GM10266 (cell line): ENCODE data around the gene CPEB4.

Experiments used
- DNase-seq: peaks from one replicate; pipeline ENCODE4 v3.0.0; 2012; ENCODE audit errors: extremely low spot score
- TF ChIP-seq, protein P1 (sequence below): IDR thresholded peaks from 2 replicates; pipeline ENCODE4 v1.5.1; 2012; ENCODE audit warnings: mild to moderate bottlenecking, low read depth; ENCODE audit not compliant: control insufficient read depth, insufficient read depth; ENCODE audit errors: missing control alignments

Gene CPEB4

DNA sequence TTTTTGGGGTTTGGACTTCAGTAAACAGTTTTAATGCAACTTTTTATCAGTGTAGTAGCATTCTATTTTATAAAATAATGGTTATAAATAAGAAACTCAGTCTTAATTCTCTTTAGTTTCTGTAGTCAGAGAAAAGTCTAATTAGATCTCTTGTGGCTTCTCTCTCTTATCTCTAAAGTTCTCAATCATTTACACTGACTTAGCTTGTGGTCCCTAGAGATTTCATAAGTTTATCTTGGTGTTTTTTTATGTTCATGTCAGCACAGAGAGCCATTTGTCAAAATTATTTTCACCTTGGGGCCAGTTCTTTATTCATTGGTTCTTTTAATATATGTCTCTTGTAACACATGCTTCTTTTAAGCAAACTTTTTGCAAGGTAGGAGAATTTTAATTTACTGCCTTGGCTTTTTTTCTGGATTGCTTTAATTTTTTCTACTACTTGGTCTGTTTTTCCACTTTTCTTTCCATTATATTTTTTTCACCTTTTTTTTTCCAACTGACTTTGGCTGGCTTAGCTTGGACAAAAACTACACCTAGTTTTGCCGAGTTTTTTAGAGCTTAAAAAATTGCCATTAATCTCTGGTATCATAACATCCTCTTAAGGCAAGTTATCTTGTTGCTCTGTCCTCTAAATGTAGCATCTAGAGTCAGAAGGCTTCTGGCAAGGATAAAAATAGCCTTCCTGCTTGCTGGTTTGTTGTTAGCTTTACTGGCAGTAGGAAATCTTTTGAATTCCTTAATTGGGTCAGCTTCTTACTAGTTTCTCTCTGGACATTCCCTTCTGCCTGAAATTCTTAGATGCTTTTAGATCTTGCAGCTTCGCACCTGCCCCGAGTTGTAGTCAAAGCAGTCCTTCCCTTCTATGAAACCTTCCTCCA, 35.3 kb downstream of the CPEB4 start:
- TF ChIP-seq, protein P1, sequence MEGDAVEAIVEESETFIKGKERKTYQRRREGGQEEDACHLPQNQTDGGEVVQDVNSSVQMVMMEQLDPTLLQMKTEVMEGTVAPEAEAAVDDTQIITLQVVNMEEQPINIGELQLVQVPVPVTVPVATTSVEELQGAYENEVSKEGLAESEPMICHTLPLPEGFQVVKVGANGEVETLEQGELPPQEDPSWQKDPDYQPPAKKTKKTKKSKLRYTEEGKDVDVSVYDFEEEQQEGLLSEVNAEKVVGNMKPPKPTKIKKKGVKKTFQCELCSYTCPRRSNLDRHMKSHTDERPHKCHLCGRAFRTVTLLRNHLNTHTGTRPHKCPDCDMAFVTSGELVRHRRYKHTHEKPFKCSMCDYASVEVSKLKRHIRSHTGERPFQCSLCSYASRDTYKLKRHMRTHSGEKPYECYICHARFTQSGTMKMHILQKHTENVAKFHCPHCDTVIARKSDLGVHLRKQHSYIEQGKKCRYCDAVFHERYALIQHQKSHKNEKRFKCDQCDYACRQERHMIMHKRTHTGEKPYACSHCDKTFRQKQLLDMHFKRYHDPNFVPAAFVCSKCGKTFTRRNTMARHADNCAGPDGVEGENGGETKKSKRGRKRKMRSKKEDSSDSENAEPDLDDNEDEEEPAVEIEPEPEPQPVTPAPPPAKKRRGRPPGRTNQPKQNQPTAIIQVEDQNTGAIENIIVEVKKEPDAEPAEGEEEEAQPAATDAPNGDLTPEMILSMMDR = no peak
- DNase-seq = no peak

DNA sequence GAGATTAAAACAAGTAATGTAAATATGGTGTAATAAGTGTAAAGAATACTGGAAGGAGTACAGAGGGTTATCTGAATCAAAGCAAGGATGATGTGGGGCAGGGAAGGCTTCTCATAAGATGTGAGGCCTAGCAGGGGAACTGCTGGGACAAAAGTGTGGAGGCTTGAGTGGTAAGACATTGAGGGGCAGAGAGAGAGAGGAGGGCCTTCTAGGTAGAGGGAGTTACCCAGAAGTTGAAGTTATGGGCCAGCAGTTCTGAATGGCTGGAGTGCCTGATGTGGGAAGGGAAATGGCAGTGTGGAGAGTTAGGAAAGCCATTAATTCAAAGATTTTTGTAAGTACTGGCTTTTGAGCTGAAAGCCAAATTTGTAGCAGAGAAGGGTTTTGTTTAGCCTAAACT, 36.8 kb downstream of the CPEB4 start:
- TF ChIP-seq, protein P1 = no peak
- no peak for DNase-seq

DNA sequence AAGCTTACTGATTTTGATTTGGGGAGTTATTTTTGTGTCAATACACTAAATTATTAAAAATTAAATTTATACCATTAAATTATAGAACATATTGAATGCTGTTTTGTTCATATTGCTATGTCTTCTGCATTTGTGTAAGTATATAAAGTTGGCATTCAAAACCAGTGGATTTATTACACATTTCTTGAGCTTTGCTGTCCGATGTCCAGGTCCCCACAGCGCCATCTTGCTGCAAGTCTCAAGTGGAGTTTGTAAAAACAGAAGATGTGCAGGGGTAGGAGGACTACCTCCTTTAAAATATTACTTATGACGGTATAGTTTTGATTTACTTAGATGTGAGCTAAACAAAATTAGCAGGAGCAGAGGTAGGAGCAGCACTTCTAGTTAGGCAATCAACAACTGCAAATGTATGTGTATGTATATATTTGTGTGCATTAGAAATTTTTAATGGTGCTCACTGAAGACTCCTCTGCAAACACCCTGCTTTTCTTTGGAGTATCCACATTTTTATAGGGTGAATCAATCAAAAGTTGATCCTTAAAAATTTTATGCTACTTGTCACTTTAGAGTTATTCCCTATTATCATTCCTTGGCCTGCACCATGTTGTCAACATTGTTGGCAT, 37.4 kb downstream of the CPEB4 start:
- peak; percentile 24 for DNase-seq
- TF ChIP-seq, protein P1 = peak; percentile 62

DNA sequence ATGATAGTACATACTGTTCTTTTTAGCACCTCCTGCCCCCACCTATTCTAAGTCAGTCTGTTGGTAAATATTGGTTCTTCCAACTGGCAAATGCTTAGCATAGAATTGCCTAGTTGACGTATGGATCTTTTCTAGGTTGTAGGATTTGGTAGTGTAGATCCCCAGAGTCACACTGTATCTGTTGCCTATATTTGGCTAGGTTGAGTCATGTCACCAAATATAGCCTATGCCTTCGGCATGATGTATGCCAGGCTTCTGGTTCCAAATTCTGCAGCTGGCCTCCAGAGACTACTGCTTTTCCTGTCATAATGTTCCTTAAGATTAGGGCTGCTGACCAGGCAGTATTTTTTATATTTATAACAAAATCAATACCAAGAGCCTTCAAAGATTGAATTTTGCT, 38.2 kb downstream of the CPEB4 start:
- no peak for DNase-seq
- TF ChIP-seq, protein P1 = no peak

DNA sequence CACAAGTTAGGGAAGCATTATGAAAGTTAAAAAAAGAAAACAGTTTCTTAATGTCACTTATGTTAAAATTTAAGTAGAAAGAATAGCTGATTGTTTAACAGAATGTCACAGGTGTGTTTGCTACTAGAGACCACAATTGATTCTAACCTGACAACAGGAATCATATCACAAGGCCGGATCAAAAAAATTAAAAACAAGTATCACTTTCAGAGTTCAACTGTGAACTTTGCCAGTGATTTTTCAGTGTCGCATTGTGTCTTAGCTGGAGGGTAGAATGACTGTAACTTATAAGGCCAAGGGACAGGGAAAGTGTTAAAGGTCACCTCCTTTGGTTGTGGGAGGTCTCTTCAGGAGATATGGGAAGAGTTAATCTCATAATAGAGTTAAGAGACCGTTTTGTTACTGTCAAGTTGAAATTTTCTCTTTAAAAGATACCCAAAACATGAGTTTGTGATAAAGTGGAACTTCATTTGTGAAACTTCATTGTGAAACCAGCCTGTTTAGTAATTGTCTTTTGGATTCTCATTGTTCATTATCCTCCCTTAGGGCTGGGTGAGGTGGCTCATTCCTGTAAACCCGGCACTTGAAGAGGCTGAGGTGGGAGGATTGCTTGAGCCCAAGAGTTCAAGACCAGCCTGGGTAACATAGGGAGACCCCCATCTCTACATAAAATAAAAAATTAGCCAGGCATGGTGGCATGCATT, 40.9 kb downstream of the CPEB4 start:
- no peak for DNase-seq
- TF ChIP-seq, protein P1 = no peak

DNA sequence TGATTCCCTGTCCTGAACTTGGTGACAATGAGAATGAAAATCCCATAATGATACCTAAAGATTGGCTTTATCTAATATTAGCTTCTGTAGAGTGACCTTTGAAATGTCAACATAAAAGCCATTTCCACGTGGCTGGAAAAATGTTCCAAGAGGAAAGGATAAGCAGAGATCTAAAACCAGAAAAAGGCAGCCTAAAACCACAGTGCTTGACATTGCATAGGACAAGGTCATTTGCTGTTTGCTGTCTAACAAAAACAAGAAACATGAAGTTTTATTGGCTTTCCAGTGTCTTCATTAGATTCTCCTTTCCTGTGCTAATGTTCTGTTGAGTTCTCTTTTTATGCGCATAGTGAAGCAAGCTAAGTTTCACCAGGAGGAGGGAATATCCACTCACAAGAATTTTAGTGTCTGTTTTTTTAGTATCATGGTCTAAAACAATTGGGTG, 44.6 kb downstream of the CPEB4 start:
- TF ChIP-seq, protein P1 = no peak
- DNase-seq = no peak
